K562 (cell line): Measurements from ENCODE around the gene HEBP2. TPM values are rescaled to one million over a fixed set of nuclear protein-coding genes. Genes with fewer than 3 reads are reported as not detected.

Experiments used
- BACH1 ChIP-seq: fragments of 200-800 bp; sonication (Bioruptor generic); IDR thresholded peaks from 2 replicates; pipeline ENCODE4 v1.6.1; 2016; ENCODE audit warnings: missing genetic modification characterization, missing compliant biosample characterization
- BRD9 ChIP-seq: fragments of 450-650 bp; IDR thresholded peaks from 2 replicates; pipeline ENCODE4 v1.6.1; 2018; ENCODE audit warnings: low read depth; ENCODE audit not compliant: partially characterized antibody
- CEBPB ChIP-seq: fragments of 450-650 bp; IDR thresholded peaks from 2 replicates; pipeline ENCODE4 v1.6.1; 2016; ENCODE audit warnings: missing genetic modification characterization, missing compliant biosample characterization
- FUS ChIP-seq: fragments of 200-400 bp; formaldehyde crosslinking; optimal IDR thresholded peaks from 2 replicates; pipeline ENCODE3; 2017; ENCODE audit warnings: low read depth, low read length
- MXI1 ChIP-seq: IDR thresholded peaks from 2 replicates; pipeline ENCODE4 v1.6.1; 2011; ENCODE audit warnings: low read depth, mild to moderate bottlenecking, improper control_type of control experiment, low read length
- NCOR1 ChIP-seq: fragments of 450-650 bp; IDR thresholded peaks from 2 replicates; pipeline ENCODE4 v1.6.1; 2016; ENCODE audit warnings: mild to moderate bottlenecking, moderate library complexity
- RBM15 ChIP-seq: fragments of 200-400 bp; formaldehyde crosslinking; IDR thresholded peaks from 2 replicates; pipeline ENCODE4 v1.6.1; 2018; ENCODE audit warnings: mild to moderate bottlenecking, low read length, moderate library complexity; ENCODE audit not compliant: insufficient read depth
- RUNX1 ChIP-seq: sonication (generic); IDR thresholded peaks from 2 replicates; pipeline ENCODE4 v1.6.1; 2016; ENCODE audit warnings: antibody characterized with exemption, low read depth
- SAFB ChIP-seq: fragments of 200-400 bp; formaldehyde crosslinking; IDR thresholded peaks from 2 replicates; pipeline ENCODE4 v1.6.1; 2017; ENCODE audit warnings: low read depth, low read length, borderline replicate concordance
- SPI1 ChIP-seq: IDR thresholded peaks from 2 replicates; pipeline ENCODE4 v1.6.1; 2011; ENCODE audit warnings: low read depth, low read length, control low read depth, borderline replicate concordance
- XRCC3 ChIP-seq: fragments of 450-650 bp; IDR thresholded peaks from 2 replicates; pipeline ENCODE4 v1.6.1; 2017; ENCODE audit warnings: mild to moderate bottlenecking, moderate library complexity
- ZFX ChIP-seq: sonication (generic); formaldehyde crosslinking; IDR thresholded peaks from 2 replicates; pipeline ENCODE4 v1.8.0; 2022; ENCODE audit warnings: mild to moderate bottlenecking, missing genetic modification reagents, moderate library complexity
- ZNF224 ChIP-seq: sonication (generic); formaldehyde crosslinking; IDR thresholded peaks from 2 replicates; pipeline ENCODE4 v1.8.0; 2022; ENCODE audit warnings: mild to moderate bottlenecking, missing genetic modification reagents
- polyA plus RNA-seq, 8 experiments: library from polyadenylated mRNA; depleted of rRNA in 4 of 8; stranded (reverse) in 5 of 8; unstranded in 3 of 8; fragments of >200 nt; fragmentation: Nextera tagmentation in 2 of 8; fragmentation: Illumina TruSeq in 1 of 8; extraction: Ambion mirVana in 2 of 8; extraction: Trizol in 1 of 8; gene quantifications; 2 replicates each; pipeline versions ENCODE4 v1.2.1 to v1.2.3, GENCODE V29; 2011 to 2014; ENCODE audit warnings: inconsistent platforms in 1 of 8, missing spikeins in 1 of 8
- total RNA-seq, 7 experiments: library from RNA; depleted of rRNA in 6 of 7; stranded (reverse); fragments of >200 nt in 6 of 7; fragmentation: Illumina TruSeq in 2 of 7; extraction: Trizol in 2 of 7; gene quantifications; 2 replicates each; pipeline versions ENCODE4 v1.2.1 to v1.2.3, GENCODE V29; 2011 to 2021; ENCODE audit warnings: low replicate concordance in 1 of 7
- TF ChIP-seq, protein P1 (sequence below), 2 experiments: fragments of 450-650 bp; conservative IDR thresholded peaks; 2 replicates each; pipeline ENCODE4 v1.6.1; 2017; ENCODE audit warnings: mild to moderate bottlenecking in 2 of 2, moderate library complexity in 2 of 2
- TF ChIP-seq, protein P2 (sequence below): sonication (generic); formaldehyde crosslinking; IDR thresholded peaks from 2 replicates; pipeline ENCODE4 v1.8.0; 2022; ENCODE audit warnings: mild to moderate bottlenecking, low read depth, missing genetic modification reagents
- TF ChIP-seq, protein P3 (sequence below): fragments of 250-450 bp; sonication (Bioruptor Pico); IDR thresholded peaks from 2 replicates; pipeline ENCODE4 v1.8.0; 2021; ENCODE audit warnings: moderate library complexity, mild to moderate bottlenecking, inconsistent platforms
- TF ChIP-seq, protein P4 (sequence below), 3 experiments: fragments of 200-800 bp in 1 of 3; sonication (Bioruptor generic) in 1 of 3; sonication (generic) in 1 of 3; formaldehyde crosslinking in 1 of 3; IDR thresholded peaks; 2 replicates each; pipeline versions ENCODE4 v1.6.1 to v1.8.0; 2016 to 2022; ENCODE audit warnings: mild to moderate bottlenecking in 2 of 3, missing compliant biosample characterization in 2 of 3, missing genetic modification characterization in 2 of 3, missing genetic modification reagents in 1 of 3

HEBP2 gene
- total and polyA plus RNA-seq, 9 of the 15 experiments (the other 6 are each of a cell fraction or from before 2014, with no cell fraction given): 8.5 to 63.7 (median 36.9) TPM

DNA sequence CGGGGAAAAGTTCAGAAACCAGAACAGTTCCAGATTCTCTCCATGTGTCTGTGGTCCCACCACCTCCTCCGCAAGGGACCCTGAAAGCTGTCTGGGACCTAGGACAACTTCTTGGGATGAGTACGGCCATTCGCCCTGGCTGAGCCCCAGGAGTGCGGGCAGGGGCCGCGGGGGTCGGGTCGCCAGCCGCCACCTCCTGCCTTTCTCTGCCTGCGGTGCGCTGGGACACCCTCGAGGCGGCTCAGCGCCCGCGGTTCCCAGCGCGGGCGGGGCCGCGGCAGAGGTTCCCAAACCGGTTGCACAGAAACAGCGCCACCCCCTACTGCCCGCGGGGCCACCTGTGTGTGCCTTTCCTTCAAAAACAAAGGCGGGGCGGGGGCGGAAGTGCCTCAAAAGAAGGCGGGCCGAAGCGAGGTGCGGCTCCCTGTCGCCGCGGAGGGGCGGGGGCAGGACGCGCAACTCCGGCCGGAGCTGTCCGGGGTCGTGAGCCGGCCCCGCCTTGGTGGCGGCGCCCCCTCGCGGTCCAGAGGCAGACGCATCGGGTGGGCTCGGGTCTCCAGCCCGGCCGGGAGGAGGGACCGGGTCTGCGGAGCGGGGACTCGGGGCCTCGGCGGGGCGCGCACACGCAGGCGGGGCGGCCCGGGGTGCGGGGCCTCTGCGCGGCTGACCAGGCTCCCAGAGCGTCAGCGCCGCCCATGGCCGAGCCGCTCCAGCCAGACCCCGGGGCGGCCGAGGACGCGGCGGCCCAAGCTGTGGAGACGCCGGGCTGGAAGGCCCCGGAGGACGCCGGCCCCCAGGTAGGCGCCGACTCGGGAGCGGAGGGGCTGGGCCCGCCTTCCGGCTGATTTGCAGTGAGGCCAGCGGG, at the start of gene HEBP2 (continued):
- peak; percentile 70; the same call in 1 of the 2 replicates for TF ChIP-seq ZNF224
- TF ChIP-seq FUS: no peak
- 0 out of 2 replicates have a peak, but pooled peaks have one; percentile 33 for TF ChIP-seq MXI1
- TF ChIP-seq, protein P1, sequence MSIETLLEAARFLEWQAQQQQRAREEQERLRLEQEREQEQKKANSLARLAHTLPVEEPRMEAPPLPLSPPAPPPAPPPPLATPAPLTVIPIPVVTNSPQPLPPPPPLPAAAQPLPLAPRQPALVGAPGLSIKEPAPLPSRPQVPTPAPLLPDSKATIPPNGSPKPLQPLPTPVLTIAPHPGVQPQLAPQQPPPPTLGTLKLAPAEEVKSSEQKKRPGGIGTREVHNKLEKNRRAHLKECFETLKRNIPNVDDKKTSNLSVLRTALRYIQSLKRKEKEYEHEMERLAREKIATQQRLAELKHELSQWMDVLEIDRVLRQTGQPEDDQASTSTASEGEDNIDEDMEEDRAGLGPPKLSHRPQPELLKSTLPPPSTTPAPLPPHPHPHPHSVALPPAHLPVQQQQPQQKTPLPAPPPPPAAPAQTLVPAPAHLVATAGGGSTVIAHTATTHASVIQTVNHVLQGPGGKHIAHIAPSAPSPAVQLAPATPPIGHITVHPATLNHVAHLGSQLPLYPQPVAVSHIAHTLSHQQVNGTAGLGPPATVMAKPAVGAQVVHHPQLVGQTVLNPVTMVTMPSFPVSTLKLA (conservative IDR thresholded peaks at IDR 0.05): peak; percentile 72 to 84
- TF ChIP-seq RUNX1: no peak
- no peak for TF ChIP-seq SAFB
- TF ChIP-seq, protein P2, sequence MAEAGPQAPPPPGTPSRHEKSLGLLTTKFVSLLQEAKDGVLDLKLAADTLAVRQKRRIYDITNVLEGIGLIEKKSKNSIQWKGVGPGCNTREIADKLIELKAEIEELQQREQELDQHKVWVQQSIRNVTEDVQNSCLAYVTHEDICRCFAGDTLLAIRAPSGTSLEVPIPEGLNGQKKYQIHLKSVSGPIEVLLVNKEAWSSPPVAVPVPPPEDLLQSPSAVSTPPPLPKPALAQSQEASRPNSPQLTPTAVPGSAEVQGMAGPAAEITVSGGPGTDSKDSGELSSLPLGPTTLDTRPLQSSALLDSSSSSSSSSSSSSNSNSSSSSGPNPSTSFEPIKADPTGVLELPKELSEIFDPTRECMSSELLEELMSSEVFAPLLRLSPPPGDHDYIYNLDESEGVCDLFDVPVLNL (CRISPR knock-in tag): peak; percentile 18; the same call in 1 of the 2 replicates
- TF ChIP-seq BRD9: no peak
- TF ChIP-seq RBM15: no peak
- TF ChIP-seq, protein P3, sequence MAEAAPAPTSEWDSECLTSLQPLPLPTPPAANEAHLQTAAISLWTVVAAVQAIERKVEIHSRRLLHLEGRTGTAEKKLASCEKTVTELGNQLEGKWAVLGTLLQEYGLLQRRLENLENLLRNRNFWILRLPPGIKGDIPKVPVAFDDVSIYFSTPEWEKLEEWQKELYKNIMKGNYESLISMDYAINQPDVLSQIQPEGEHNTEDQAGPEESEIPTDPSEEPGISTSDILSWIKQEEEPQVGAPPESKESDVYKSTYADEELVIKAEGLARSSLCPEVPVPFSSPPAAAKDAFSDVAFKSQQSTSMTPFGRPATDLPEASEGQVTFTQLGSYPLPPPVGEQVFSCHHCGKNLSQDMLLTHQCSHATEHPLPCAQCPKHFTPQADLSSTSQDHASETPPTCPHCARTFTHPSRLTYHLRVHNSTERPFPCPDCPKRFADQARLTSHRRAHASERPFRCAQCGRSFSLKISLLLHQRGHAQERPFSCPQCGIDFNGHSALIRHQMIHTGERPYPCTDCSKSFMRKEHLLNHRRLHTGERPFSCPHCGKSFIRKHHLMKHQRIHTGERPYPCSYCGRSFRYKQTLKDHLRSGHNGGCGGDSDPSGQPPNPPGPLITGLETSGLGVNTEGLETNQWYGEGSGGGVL (CRISPR knock-in tag): no peak
- TF ChIP-seq BACH1 (tag): no peak
- TF ChIP-seq CEBPB: no peak
- TF ChIP-seq NCOR1: peak; percentile 35
- peak; percentile 90 for TF ChIP-seq SPI1
- TF ChIP-seq, protein P4, sequence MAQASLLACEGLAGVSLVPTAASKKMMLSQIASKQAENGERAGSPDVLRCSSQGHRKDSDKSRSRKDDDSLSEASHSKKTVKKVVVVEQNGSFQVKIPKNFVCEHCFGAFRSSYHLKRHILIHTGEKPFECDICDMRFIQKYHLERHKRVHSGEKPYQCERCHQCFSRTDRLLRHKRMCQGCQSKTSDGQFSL (CRISPR knock-in tag; IDR thresholded peaks at IDR 0.05): peak; percentile 18; the same call in 1 of the 2 replicates
- TF ChIP-seq, protein P4 (tag; IDR thresholded peaks at IDR 0.05): no peak
- peak; percentile 73 for TF ChIP-seq ZFX (CRISPR knock-in tag)
- no peak for TF ChIP-seq XRCC3
